ENCODE results near the gene PODNL1.

DNA sequence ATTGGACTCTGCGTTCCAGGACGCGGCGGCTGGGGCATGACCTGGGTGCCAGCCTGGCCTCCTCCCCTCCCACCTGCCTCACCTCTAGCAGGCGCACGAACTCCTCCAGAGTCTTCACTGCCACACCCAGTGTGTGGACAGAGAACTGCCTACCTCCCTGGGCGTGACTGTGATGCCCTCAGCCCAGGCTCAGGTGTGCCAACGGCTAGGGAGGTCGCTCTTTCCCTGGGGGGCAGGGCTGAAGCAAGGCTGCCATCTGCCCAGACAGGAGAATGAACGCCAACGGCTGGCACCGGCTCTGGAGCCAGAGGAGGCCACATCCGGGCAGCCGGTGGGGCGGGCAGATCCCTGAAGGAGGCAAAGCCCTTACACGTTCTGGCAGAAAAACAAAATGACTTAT is 49.9 kb downstream of the PODNL1 start:
- TF ChIP-seq, protein P1, sequence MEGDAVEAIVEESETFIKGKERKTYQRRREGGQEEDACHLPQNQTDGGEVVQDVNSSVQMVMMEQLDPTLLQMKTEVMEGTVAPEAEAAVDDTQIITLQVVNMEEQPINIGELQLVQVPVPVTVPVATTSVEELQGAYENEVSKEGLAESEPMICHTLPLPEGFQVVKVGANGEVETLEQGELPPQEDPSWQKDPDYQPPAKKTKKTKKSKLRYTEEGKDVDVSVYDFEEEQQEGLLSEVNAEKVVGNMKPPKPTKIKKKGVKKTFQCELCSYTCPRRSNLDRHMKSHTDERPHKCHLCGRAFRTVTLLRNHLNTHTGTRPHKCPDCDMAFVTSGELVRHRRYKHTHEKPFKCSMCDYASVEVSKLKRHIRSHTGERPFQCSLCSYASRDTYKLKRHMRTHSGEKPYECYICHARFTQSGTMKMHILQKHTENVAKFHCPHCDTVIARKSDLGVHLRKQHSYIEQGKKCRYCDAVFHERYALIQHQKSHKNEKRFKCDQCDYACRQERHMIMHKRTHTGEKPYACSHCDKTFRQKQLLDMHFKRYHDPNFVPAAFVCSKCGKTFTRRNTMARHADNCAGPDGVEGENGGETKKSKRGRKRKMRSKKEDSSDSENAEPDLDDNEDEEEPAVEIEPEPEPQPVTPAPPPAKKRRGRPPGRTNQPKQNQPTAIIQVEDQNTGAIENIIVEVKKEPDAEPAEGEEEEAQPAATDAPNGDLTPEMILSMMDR (IDR thresholded peaks at IDR 0.05; ENCODE audit: low read depth, low read length, poor library complexity, severe bottlenecking), result no peak
- no peak for TF ChIP-seq EZH2phosphoT487 (IDR thresholded peaks at IDR 0.05; ENCODE audit: borderline replicate concordance, low read length)
